GM12801 (cell line): ENCODE measurements around the gene MT1A.

Experiments used
- CTCF ChIP-seq: IDR thresholded peaks from one replicate; pipeline ENCODE4 v1.5.1; 2011; ENCODE audit warnings: control low read depth; ENCODE audit not compliant: insufficient read length; ENCODE audit errors: extremely low read depth

MT1A gene

GRCh38 chr16:56637814-56638750 is at the start of gene MT1A:
TSS of gene MT1A (plus strand) at chr16:56638666. CDS start at chr16:56638739, 73 bp downstream.
- no peak for TF ChIP-seq CTCF

DNA sequence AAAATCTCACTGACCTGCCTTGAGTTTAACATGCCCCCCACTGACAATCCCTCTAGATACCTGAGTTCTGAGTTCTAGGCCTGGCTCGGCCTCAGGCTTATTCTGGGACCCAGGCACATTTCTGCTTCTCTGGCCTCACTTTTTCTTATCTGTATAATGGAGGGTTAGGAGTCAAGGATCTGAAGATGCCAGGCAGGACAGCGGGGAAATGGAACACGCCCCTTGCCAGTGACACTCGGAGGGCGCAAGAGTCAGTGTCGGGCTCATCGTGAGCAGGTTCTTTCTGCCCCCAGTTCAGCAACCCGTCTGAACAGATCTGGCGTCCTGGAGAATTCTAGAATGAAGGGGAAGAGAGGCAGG is 49.7 kb upstream of the MT1A start:
- no peak for TF ChIP-seq CTCF

DNA sequence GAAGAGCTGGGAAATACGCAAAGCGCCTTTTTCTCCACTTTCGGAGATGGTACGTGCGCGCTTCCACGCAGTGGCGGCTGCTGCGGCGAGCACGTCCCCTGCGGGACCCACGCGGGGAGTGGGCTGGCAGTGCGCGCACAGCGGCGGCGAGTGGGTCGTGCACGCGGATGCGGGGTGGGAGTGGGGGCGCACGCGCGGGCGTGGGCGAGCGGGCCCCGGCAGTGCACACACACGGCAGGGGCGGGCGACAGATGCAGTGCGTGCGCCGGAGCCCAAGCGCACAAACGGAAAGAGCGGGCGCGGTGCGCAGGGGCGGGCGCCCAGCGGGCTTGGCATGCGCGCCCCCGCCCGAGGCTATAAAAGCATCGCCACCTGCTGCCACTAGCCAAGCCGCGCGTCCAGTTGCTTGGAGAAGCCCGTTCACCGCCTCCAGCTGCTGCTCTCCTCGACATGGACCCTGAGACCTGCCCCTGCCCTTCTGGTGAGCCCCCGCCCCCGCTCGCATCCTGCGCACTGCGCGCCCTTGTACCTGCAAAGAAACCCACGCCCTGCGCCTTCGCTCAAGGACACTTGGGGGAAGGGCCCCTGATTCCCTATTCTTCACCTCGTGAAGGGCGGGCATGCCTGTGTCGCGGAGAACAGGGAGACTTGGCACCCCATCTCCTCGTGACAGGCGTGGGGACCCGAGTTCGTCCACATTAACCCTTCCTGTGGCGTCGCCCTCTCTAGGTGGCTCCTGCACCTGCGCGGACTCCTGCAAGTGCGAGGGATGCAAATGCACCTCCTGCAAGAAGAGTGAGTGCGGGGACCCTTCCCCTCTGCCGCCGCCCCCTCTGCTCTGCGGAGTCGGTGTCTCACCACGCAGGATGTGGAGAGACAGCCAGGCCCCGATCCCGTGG is 49.1 kb upstream of the MT1A start, which contains the start of gene MT3:
Gene MT3 (plus strand): TSS at position 388 of the 899 bp plus-strand sequence. CDS start 63 bp downstream, at position 451.
- TF ChIP-seq CTCF = no peak

DNA sequence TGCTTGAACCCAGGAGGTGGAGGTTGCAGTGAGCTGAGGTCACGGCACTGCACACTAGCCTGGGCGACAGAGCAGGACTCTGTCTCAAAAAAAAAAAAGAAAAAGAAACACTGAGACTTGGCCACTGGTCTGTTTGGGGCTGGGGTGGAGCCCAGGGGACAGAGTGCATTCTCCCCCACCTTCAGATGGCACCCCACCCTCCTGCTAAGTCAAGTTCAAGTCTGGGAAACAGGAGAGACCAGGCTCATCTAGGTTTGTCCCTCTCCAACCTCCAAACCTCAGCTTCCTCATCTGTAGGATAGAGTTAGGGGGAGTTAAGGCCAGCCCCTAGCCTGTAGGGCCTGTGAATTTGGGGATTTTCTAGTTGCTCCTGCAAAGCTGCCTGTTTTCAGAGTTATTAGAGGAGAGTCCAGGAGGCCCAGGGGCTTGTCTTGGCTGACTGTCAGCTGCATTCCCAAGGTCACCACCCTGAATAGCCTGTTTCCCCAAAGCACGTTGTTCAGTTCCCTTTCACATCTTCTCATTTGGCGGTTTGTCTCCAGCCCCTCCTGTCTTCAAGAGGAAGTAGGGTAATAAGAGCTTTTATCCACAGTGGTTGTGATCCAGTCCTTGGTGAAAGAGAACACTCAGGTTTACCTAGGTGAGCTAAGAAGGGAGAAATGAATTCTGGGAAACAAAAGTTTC is 46.9 kb upstream of the MT1A start:
- TF ChIP-seq CTCF = no peak

DNA sequence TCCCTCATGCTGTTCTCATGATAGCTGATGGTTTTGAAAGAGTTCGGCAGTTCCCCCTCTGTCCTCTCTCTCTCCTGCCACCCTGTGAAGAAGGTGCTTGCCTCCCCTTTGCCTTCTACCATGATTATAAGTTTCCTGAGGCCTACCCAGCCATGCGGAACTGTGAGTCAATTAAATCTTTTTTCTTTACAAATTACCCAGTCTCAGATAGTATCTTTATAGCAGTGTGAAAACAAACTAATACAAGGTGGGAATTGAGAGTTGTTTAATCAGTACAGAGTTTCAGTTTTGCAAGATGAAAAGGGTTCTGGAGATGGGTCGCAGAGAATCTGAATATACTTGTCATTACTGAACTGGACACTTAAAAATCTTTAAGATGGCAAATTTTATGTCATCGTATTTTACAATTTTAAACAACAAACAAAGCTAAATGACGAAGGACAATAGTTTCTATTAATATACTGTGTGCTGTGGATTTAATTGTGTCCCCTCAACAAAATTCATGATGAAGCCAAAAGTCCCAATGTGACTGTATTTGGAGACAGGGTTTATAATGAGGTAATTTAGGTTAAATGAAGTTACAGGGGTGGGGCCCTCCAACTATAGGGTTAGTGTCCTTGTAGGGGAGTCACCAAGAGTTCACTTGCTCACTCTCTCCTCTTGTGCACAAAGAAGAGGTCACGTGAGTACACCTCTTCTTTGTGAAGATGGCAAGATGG is 44.7 kb upstream of the MT1A start:
- TF ChIP-seq CTCF = no peak

- TF ChIP-seq CTCF = no peak
Measured at GRCh38 chr16:56594292-56594619, 44.2 kb upstream of the MT1A start.
